ENCODE results near the gene CCNK.

CCNK gene

GRCh38 chr14:99542566-99542965, 61.4 kb downstream of the CCNK start:
- H3K79me2 ChIP-seq (ENCODE audit: insufficient read depth, low read depth) = no peaks in the 10 kb centered on the region
- no peaks in the 10 kb centered on the region for H3K27me3 ChIP-seq (ENCODE audit: insufficient read depth, low read depth)
- H2AFZ ChIP-seq (ENCODE audit: low read depth) = no peak overlapping the region
- no peak overlapping the region for H3K4me2 ChIP-seq
- H3K36me3 ChIP-seq (ENCODE audit: insufficient read depth) = no peaks in the 10 kb centered on the region
- H3K27ac ChIP-seq = no peak overlapping the region
- no peak for TF ChIP-seq CTCF (conservative IDR thresholded peaks at IDR 0.05; ENCODE audit: low read depth, low read length)
- H3K9ac ChIP-seq = no peak overlapping the region
- no peak overlapping the region for H3K4me3 ChIP-seq (IDR thresholded peaks at IDR 0.05; ENCODE audit: insufficient read depth, low read depth, low read length)
- H4K20me1 ChIP-seq (ENCODE audit: insufficient read depth) = no peaks in the 10 kb centered on the region
- H3K4me1 ChIP-seq (ENCODE audit: low read depth, poor library complexity, severe bottlenecking) = peaks cover 14% of the 10 kb centered on the region

- H3K4me1 ChIP-seq (ENCODE audit: low read depth, poor library complexity, severe bottlenecking) = peaks cover 14% of the 10 kb centered on the region
- no peaks in the 10 kb centered on the region for H3K79me2 ChIP-seq (ENCODE audit: insufficient read depth, low read depth)
- H3K4me2 ChIP-seq = no peak overlapping the region
- H3K4me3 ChIP-seq (IDR thresholded peaks at IDR 0.05; ENCODE audit: insufficient read depth, low read depth, low read length) = no peak overlapping the region
- H3K27me3 ChIP-seq (ENCODE audit: insufficient read depth, low read depth) = no peaks in the 10 kb centered on the region
- no peak for TF ChIP-seq CTCF (conservative IDR thresholded peaks at IDR 0.05; ENCODE audit: low read depth, low read length)
- H2AFZ ChIP-seq (ENCODE audit: low read depth) = no peak overlapping the region
- H3K36me3 ChIP-seq (ENCODE audit: insufficient read depth) = no peaks in the 10 kb centered on the region
- no peak overlapping the region for H3K9ac ChIP-seq
- no peak overlapping the region for H3K27ac ChIP-seq
- no peaks in the 10 kb centered on the region for H4K20me1 ChIP-seq (ENCODE audit: insufficient read depth)
Observed at GRCh38 chr14:99543370-99543769, 62.2 kb downstream of the CCNK start.

GRCh38 chr14:99543985-99544384, 62.8 kb downstream of the CCNK start:
- no peak overlapping the region for H3K27ac ChIP-seq
- no peaks in the 10 kb centered on the region for H3K36me3 ChIP-seq (ENCODE audit: insufficient read depth)
- no peak overlapping the region for H2AFZ ChIP-seq (ENCODE audit: low read depth)
- no peak overlapping the region for H3K4me2 ChIP-seq
- H3K79me2 ChIP-seq (ENCODE audit: insufficient read depth, low read depth) = no peaks in the 10 kb centered on the region
- no peaks in the 10 kb centered on the region for H4K20me1 ChIP-seq (ENCODE audit: insufficient read depth)
- H3K4me1 ChIP-seq (ENCODE audit: low read depth, poor library complexity, severe bottlenecking) = peaks cover 9% of the 10 kb centered on the region
- no peak overlapping the region for H3K9ac ChIP-seq
- TF ChIP-seq CTCF (conservative IDR thresholded peaks at IDR 0.05; ENCODE audit: low read depth, low read length) = no peak
- no peak overlapping the region for H3K4me3 ChIP-seq (IDR thresholded peaks at IDR 0.05; ENCODE audit: insufficient read depth, low read depth, low read length)
- H3K27me3 ChIP-seq (ENCODE audit: insufficient read depth, low read depth) = no peaks in the 10 kb centered on the region

GRCh38 chr14:99544991-99545390, 63.8 kb downstream of the CCNK start:
- no peaks in the 10 kb centered on the region for H3K36me3 ChIP-seq (ENCODE audit: insufficient read depth)
- H3K27me3 ChIP-seq (ENCODE audit: insufficient read depth, low read depth) = no peaks in the 10 kb centered on the region
- H4K20me1 ChIP-seq (ENCODE audit: insufficient read depth) = no peaks in the 10 kb centered on the region
- no peaks in the 10 kb centered on the region for H3K4me1 ChIP-seq (ENCODE audit: low read depth, poor library complexity, severe bottlenecking)
- no peak overlapping the region for H3K9ac ChIP-seq
- no peak for TF ChIP-seq CTCF (conservative IDR thresholded peaks at IDR 0.05; ENCODE audit: low read depth, low read length)
- H3K4me2 ChIP-seq = no peak overlapping the region
- no peak overlapping the region for H3K4me3 ChIP-seq (IDR thresholded peaks at IDR 0.05; ENCODE audit: insufficient read depth, low read depth, low read length)
- no peak overlapping the region for H3K27ac ChIP-seq
- no peak overlapping the region for H2AFZ ChIP-seq (ENCODE audit: low read depth)
- no peaks in the 10 kb centered on the region for H3K79me2 ChIP-seq (ENCODE audit: insufficient read depth, low read depth)
